Keratinocyte (primary cell): Measurements from ENCODE around the gene CCL18.
"Not testable (repeated sequence)": the region's sequence is repeated elsewhere in the genome, so short reads cannot be mapped to it uniquely, and the experiment has no call there.

Experiments
- EZH2 ChIP-seq: IDR thresholded peaks from one replicate; pipeline ENCODE4 v1.6.1; 2012; ENCODE audit warnings: inconsistent platforms, mild to moderate bottlenecking, low read length, moderate library complexity
- TF ChIP-seq, protein P1 (sequence below), 3 experiments: IDR thresholded peaks in 1 of 3; conservative IDR thresholded peaks in 1 of 3; optimal IDR thresholded peaks in 1 of 3; 2 replicates in 2 of 3; 3 replicates in 1 of 3; pipeline versions ENCODE3 to v1.5.1; 2011; ENCODE audit warnings: low read length in 3 of 3, mild to moderate bottlenecking in 3 of 3, moderate library complexity in 2 of 3, control low read depth in 1 of 3, inconsistent platforms in 1 of 3; ENCODE audit not compliant: insufficient read depth in 2 of 3; ENCODE audit errors: extremely low read depth in 1 of 3

DNA sequence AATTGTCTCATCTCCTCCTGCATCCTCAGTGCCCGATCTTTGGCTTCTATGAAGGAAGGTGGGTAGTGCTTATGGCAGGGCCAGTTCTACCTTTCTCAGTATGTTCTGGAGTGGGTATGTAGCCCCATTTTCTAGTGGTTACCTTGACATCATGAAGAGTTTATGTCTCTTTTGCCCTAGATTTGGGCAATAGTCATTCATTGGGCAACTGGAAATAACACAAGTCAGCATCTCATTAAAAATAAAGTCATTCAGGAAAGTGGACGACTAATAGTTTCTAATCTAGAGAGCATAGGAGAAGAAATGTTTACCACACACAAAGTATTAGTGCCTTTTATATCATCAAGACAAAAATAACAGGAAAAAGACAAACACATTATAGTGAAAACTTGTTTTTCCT is 19.6 kb downstream of the CCL18 start:
- not testable (repeated sequence) for TF ChIP-seq EZH2
- TF ChIP-seq, protein P1, sequence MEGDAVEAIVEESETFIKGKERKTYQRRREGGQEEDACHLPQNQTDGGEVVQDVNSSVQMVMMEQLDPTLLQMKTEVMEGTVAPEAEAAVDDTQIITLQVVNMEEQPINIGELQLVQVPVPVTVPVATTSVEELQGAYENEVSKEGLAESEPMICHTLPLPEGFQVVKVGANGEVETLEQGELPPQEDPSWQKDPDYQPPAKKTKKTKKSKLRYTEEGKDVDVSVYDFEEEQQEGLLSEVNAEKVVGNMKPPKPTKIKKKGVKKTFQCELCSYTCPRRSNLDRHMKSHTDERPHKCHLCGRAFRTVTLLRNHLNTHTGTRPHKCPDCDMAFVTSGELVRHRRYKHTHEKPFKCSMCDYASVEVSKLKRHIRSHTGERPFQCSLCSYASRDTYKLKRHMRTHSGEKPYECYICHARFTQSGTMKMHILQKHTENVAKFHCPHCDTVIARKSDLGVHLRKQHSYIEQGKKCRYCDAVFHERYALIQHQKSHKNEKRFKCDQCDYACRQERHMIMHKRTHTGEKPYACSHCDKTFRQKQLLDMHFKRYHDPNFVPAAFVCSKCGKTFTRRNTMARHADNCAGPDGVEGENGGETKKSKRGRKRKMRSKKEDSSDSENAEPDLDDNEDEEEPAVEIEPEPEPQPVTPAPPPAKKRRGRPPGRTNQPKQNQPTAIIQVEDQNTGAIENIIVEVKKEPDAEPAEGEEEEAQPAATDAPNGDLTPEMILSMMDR (optimal IDR thresholded peaks at IDR 0.05 in 1 of 3, IDR thresholded peaks at IDR 0.05 in 1 of 3, conservative IDR thresholded peaks at IDR 0.05 in 1 of 3; ENCODE audit: extremely low read depth in 1 of 3, insufficient read depth in 2 of 3, low read length in 3 of 3) = not testable (repeated sequence)
